Activated CD4-positive, alpha-beta T cell treated with anti-CD3 and anti-CD28 coated beads, Interleukin-2, Interleukin-4, amounts not matched to agents 100 ng/mL and 50 ng/mL, durations not matched to agents 16 hours and 8 hours (primary cell): Measurements from ENCODE around the gene SERTAD4.
A peak's percentile ranks its signal among the peaks of the same experiment; 100 is the strongest.
"Not testable (repeated sequence)": the region's sequence is repeated elsewhere in the genome, so short reads cannot be mapped to it uniquely, and the experiment has no call there.

Source experiments
- DNase-seq: peaks from one replicate; pipeline ENCODE4 v3.0.0-alpha.2; 2020; ENCODE audit warnings: low spot score

SERTAD4 gene

DNA sequence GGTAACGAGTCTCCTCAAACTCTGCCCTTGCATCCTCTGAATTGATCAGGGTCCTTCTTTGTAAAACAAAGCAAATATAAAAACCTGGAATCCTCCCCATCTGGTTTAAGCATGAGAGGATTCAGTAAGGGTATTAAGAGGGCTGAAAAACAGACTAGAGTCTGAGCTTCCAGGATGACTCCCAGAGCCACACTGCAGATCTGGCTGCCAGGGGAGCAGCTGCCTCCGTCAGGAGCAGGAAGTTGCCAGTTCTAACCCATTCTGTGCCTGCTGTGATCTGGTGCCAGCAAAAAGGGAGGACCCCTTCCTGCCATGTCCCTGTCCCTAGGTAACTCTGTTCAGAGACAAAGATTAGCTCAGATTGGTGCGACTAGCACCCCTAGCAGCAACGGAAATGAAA, 27.5 kb downstream of the SERTAD4 start:
- DNase-seq, result no peak

DNA sequence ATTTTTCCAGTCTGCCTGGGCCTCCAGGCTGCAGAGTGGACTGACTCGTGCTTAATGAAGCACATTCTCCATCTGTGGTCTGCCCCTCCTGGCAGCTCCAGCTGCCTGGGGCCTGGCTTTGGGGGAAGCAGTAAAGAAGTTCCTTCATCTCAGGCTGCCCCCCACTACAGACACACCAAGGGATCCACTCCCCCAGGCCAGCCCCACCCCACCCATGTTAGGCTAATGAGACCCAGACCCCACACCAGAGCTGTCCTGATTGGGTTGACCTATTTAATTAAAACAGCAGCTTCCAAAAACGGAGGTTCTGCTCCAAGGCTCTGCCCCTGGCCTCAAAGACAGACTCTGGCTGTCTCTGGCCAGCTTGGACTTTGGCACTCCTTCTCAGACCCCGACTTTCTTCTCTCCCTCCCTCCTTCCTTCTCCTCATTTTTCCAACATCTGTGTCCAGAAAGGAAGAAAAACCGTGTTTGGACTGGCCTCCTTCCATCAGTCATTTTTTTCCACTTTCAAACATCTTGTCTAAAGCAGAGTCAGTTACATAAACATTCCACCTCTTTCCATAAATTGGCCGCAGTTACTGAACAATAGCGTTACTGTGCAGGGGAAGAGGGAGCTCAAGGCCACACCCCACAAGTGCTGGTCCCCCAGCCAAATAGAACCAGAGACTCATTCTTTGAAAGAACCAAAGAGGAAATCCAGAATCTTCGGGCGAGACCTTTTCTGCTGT, 29.7 kb downstream of the SERTAD4 start:
- no peak for DNase-seq

DNA sequence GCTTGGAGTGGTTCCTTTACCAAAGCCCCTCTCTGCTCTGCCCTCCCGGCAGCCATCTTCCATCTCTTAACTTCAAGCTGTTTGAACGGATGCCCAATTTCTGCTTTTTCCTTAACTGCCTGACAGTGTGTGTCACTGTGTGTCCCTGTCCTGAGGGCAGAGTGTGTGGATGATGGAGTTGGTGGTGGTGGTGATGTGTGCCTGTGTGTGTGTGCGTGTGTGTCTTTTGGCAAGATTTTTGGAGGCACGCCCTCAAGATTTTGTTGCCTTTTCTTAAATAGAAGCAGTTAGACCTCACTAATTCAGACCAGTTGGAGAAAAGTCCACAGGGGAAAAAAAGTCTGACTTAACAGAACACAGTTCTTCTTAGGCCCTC, 30.3 kb downstream of the SERTAD4 start:
- no peak for DNase-seq

DNA sequence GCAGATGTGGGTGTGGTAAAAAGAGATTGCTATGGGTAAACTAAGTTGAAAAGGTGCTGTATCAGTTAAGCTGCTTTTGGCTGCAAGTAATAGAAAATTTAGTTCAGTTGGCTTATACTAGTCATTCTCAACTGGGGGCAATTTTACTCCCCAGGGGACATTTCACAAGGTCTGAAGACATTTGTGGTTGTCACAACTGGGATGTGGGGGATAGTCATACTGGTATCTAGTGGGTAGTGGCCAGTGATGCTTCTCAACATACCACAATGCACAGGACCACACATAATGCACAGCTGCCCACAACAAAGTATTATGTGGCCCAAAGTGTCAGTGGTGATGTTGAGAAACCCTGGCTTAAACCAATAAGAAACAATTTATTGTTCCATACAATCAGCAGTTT, 31.4 kb downstream of the SERTAD4 start:
- DNase-seq, result no peak

DNA sequence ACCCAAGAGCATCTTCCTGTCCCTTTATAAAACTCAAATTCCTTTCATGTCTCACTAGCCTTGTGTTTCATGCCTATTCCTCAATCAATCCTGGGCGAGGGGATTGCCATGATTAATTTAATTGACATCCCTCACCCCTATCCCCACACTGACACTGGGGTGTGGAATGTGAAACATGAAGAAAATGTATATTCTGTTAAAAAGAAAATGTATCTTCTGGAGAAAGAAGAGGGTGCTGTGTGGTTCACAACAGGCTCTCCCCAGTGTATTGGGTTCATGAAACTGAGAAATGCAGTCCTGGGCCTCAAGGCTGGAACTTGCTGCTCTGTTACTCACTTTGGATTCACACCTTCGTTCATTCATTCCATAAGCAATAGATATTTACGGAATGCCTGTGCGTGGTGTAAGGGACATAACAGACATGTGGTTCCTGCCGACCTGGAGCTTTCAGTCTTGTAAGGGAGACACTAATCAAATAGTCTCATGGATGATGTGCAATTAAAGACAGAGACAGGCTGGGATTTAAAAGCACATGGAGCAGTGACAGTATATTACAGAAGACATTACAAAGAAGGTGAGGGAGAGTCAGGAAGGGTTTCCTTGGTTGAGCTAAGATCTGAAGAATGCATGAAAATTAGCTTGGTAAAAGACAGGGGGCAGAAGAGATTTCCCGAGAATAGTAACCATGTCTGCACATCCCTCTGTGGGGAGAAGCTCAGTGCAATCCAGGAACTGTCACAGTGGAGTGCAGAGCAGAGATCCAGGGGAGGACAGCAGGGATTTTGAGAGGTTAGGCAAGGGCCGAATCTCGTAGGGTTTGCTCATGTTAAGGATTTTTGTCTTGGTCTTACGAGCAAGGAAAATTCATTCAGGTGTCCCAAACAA, 32.1 kb downstream of the SERTAD4 start:
- no peak for DNase-seq

DNA sequence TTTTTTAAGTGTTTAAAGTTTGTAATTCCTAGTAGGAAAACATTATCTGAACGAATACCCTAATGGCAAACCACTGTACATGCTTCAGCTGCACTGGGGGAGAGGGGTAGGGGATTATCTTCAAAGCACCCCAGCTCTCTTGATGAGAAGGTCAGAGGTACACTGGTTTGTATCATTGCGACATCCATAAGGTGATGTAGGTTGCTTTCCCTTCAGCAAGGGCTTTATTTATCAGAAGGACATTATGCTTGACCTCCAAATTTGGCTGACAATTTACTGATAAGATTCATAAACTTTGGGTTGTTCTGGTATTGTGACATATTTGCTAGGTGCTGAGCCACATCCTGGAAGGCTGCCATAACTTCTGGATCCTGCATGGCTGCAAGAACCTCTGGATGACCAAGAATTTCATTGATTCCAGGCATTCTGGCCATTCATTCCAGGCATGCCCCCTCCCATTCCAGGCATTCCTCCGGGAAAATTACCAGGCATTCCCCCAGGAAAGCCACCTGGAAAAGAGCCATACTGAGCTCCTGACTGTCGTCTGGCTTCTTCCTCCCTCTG, 32.9 kb downstream of the SERTAD4 start:
- not testable (repeated sequence) for DNase-seq

DNA sequence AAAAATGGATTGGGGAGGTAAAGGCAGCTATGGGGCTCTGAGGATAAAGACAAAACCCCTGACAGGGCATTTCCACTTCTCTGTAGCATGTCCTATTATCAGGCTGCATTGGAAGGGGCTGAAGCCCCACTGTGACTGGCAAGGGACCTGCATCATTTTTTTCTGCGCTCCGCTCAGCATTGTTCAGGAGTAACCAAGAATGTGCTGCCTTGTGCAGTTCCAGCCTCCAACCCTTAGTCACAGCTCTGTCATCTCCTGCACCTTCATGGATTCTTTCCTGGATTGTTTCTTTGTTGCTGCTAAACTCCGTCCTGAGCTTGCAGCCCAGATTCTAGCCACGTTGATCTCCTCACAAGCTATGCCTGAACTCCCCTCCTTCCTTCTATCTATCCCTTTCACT, 37.4 kb downstream of the SERTAD4 start:
- DNase-seq, result no peak

DNA sequence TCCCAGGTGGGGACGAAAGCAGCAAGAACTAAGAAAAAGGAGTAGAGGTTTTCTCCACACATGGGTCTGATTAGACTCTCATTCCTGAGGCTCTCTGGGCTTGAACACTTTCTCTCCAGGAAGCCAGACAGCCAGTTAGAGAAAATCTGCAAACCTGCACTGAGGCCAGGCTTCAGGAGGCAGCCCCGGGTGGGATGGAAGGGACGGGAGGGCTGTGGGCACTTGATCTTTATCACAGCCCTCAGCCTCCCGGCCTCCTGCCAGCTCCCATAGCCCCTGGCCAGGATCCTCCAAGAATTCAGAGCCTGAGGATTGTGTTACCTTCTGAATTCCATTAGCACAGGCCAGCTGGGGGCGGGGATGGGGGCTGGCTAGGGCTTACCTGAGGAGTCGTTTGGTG, 40.1 kb downstream of the SERTAD4 start:
- no peak for DNase-seq

DNA sequence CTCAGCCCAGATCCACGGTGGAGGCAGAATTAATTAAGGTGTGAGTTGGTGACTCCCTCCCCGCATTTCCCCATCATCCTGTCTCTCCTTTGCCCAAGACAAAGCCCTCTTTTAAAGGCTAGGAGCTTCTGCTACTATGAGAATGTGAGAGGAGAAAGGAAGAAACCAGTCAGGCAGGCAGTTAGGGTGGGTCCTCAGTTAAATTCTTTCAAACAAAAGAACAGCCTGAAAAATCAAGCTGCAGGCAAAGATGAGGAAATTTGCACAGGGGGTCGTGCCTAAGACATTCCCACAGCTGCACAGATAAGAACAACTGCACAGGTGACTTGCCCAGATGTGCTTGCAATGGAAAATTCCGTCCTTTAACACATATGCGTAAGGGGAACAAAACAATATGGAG, 47.6 kb downstream of the SERTAD4 start:
- no peak for DNase-seq

DNA sequence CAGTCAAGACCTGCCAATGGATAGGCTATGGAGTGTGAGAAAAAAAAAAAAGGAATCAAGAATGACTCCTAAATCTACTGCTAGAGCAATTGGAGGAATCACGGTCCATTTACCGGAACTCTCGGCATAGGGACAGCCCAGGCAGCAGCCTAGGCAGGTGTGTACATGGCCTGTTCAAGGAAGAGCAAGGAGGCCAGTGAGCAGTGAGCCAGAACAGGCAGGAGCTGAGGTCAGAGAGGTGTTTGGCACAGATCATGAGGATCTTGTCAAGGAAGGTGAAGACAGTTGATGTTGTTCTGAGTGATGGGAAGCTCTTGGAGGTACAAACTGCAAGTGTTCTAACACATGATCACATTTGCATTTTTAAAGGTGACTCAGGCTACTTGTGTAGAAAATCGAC, 55.5 kb downstream of the SERTAD4 start:
- no peak for DNase-seq

DNA sequence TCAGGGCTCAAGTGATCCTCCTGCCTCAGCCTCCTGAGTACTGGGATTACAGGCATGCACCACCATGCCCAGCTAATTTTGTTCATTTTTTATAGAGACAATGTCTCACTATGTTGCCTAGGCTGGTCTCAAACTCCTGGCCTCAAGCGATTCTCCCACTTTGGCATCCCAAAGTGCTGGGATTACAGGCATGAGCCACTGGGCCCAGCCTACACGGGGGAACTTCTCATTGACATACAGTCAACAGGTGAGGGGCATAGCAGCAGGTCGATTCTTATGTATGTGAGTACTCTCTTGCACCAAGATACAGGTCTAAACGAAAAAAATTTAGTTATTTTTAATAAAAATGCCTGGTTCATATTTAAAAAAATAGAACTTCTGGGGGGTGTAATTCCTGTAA, 56.7 kb downstream of the SERTAD4 start:
- DNase-seq, result no peak

DNA sequence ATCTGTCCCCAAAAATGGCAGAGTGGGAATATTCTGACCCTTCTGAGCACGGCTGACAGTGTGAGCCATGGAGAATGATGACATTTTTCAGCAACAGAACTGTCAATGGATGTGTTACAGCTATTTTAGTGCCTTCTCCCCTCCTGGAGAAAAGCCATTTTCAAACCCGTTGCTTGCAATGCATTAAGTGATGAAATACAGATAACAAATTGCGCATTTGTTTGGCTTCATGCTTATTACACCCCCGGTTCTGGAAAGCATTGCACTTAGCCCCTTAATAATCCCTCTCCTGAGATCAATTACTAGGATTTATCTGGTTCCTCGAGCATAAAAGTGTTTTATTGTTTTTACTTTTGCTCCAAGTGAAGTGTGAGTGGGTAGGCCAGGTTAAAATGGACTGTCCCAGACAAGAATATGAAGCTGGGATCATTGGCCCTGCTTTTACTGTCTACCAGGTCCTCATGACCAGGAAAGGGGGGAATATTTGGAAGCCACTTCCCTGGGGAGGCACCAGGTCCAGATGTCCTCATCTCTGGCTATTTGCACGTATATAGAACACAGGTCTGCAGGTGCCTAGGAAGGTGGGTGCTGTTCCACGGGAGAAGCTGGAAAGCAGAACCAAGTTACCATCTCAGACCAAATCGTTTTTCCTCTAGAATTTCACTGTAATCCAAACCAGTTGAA, 58.6 kb downstream of the SERTAD4 start:
- DNase-seq, result no peak

DNA sequence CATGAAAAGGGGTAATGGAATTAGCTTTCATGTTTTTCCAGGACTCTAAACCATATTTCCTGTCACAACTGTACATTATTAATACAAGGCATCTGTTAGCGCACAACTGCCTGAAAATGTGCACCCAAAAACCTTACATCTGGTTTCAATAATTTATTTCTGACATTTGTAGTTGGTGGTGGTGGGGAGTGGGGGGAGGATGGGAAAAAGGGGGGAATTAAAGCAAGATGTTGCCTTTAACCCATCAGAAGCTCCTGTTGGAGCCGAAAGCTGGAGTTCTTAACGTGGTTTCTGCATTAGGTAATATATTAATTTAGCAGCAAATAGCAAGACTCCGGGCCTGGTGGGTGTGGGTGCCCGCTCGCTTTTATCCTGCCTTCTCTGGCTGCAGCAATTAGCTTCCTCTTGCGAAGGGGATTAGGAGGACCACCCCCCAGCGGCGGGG, 59.2 kb downstream of the SERTAD4 start:
- DNase-seq, result no peak

DNA sequence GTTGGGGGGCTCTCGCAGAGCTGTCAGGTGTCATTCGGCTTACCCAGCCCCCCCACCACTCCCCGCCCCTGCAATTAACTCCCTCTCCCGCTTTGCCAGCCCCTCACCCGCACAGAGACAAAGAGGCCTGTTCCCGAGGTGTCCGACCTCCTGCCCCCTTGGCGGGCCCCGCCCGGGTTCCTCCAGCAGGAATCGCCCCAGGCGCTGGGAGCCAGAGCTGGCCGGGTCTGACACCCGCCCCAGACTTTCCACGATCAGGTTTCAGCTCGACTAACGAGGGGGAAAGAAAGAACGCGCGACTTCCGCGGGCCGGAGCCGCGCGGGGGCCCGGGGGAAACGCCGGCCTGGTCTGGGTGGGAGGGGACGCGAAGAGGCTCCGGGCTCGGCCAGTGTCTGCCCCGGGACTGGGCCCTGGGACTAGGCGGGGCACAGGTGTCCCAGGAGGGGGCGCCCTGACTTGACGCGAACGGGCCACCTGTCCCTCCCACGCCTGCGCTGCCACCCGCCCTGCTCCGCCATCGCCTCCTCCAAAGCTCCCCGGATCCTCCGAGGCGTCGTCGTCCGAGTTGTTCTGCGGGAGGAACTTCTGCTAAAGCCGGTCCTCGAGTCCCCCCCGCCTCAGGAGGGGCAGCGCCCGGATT, 59.8 kb downstream of the SERTAD4 start:
- peak; percentile 45 for DNase-seq

DNA sequence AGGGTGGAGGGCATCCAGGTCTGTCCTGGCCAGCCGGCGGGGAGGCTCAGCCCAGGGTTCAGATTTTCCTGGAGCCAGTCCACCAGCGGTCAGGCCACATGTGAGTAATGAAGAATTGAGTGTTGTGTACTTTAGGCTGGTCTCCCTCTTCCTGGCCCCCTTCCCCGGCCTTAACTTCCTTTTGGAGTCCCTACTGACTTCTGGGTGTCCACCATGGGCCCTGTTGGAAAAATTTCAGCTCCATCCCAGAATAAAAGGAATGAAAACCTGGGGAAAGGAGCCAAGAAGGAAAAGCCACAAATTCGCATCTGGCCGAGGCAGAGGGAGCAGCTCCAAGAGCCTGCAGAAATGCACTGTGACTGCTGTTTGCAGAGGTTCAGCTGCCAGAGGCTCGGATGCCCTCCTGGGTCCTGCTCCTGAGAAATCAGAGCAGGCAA, 60.6 kb downstream of the SERTAD4 start:
- DNase-seq, result no peak

DNA sequence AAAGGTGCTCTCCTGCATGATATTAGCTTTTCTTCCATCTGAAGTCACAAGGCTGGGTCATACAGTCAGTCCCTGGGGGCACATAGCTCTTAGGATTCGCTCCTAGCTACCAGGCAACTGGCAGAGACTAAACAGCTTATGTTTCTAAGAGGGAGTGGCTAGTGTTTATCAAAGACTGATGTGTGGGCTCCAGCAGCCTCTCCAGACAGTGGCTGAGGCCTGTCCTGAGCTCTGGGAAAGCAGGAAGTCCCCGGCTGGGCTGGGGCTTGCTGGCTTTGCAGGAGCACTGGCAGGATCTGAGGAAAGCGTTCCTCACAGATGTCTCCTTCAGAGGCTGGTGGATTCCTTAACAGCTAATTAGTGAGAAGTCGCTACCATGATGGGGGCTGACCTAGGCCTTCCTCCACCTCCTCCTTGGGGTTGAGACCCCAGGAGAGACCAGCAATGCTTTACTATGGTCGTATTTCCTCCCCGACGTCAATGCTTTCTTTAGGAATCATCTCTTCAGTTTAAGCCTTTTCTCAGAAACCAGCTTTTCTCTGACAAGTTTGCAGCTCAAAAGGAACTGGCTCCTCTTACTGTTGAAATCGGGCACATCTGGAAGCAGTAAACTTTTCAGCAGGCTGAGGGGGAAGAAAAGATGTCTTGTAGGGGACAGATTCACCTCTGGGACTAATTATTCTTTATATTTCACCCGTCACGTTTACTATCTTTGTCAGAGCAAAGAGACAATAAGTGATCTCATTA, 62.6 kb downstream of the SERTAD4 start:
- DNase-seq, result no peak
